ENCODE measurements around the gene MSI2.

DNA sequence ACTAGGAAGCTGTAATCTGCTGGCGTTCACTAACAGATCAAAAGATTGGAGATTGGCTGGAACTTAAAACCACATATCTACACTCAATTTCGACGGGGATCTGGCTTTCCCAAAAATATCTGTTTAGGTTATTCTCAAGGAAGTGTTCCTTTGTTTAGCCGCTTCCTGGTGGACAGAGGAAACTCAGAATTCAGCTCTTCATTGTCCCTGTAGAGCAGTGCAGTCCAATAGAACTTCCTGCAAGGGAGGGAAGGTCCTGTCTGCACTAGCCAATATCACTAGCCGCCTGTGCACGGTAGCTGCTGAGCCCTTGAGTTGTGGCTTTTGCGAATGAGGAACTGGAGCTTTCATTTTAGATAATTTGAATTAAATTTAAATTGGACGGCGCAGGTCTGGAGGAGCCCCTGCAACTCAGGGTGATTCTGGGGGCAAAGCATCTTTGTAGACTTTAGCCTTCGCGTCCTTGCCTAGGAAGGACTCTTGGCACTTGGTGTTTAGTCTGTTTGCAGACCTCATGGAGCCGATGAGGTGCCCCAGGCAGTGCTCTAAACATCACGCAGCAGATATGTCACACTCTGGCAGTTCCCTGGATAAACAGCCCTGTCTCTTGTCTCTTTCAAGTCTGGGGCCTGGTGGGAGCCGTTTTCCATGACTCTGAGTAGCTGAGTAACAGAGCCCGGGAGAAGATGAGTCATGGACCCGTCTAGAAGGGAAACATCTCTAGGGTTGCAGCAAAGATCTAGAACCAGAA, 366.5 kb downstream of the MSI2 start:
- no peak for TF ChIP-seq POLR2AphosphoS5 (IDR thresholded peaks at IDR 0.05; ENCODE audit: insufficient read depth, low read depth, low read length)
- TF ChIP-seq, protein P1, sequence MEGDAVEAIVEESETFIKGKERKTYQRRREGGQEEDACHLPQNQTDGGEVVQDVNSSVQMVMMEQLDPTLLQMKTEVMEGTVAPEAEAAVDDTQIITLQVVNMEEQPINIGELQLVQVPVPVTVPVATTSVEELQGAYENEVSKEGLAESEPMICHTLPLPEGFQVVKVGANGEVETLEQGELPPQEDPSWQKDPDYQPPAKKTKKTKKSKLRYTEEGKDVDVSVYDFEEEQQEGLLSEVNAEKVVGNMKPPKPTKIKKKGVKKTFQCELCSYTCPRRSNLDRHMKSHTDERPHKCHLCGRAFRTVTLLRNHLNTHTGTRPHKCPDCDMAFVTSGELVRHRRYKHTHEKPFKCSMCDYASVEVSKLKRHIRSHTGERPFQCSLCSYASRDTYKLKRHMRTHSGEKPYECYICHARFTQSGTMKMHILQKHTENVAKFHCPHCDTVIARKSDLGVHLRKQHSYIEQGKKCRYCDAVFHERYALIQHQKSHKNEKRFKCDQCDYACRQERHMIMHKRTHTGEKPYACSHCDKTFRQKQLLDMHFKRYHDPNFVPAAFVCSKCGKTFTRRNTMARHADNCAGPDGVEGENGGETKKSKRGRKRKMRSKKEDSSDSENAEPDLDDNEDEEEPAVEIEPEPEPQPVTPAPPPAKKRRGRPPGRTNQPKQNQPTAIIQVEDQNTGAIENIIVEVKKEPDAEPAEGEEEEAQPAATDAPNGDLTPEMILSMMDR (IDR thresholded peaks at IDR 0.05; ENCODE audit: extremely low read depth in 1 of 2, insufficient read depth in 1 of 2, low read depth in 1 of 2, low read length in 2 of 2) = no peak
- peak; percentile 24 for TF ChIP-seq JUN (IDR thresholded peaks at IDR 0.05; ENCODE audit: borderline replicate concordance, insufficient read depth, insufficient read length, low read depth)
- no peak for TF ChIP-seq EZH2 (IDR thresholded peaks at IDR 0.05; ENCODE audit: borderline replicate concordance, low read depth, low read length, severe bottlenecking)
- no peak for TF ChIP-seq POLR2A (IDR thresholded peaks at IDR 0.05; ENCODE audit: low read depth, low read length)

All from endothelial cell of umbilical vein (primary cell).